ENCODE measurements around the gene ANKRD35. TPM values are rescaled to one million over a fixed set of nuclear protein-coding genes. Genes with fewer than 3 reads are reported as not detected.
"Not testable (repeated sequence)": the region's sequence is repeated elsewhere in the genome, so short reads cannot be mapped to it uniquely, and the experiment has no call there.

The ANKRD35 gene
- total RNA-seq, 1 donor from 2014 or later = 2.1 TPM

DNA sequence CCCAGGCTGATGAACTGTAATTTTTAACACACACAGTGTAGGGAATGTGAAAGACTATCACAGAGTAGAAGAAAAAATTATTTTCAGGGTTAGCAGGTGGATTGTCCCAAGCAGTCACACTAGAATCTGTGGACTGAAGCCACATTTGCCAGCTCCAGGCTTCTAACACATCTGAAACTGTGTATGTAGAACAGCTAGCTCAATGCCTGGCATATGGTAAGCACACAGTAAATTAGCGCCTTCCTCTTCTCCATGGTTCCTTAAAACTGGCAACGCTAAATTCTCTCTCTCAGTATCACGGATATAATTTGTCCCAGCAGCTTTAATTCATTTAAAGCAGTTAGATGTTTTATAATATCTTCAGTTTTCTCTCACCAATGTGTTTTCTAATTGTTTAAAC, 42.6 kb downstream of the ANKRD35 start:
- no peak overlapping the region for H3K4me3 Mint-ChIP-seq (ENCODE audit: unreplicated experiment)
- H3K27ac Mint-ChIP-seq (ENCODE audit: unreplicated experiment) = no peak overlapping the region
- DNase-seq = no peak
- no peaks in the 10 kb centered on the region for H3K9me3 Mint-ChIP-seq (ENCODE audit: unreplicated experiment)
- H3K36me3 Mint-ChIP-seq (ENCODE audit: unreplicated experiment) = no peaks in the 10 kb centered on the region
- TF ChIP-seq, protein P1, sequence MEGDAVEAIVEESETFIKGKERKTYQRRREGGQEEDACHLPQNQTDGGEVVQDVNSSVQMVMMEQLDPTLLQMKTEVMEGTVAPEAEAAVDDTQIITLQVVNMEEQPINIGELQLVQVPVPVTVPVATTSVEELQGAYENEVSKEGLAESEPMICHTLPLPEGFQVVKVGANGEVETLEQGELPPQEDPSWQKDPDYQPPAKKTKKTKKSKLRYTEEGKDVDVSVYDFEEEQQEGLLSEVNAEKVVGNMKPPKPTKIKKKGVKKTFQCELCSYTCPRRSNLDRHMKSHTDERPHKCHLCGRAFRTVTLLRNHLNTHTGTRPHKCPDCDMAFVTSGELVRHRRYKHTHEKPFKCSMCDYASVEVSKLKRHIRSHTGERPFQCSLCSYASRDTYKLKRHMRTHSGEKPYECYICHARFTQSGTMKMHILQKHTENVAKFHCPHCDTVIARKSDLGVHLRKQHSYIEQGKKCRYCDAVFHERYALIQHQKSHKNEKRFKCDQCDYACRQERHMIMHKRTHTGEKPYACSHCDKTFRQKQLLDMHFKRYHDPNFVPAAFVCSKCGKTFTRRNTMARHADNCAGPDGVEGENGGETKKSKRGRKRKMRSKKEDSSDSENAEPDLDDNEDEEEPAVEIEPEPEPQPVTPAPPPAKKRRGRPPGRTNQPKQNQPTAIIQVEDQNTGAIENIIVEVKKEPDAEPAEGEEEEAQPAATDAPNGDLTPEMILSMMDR (IDR thresholded peaks at IDR 0.05; ENCODE audit: partially characterized antibody, unreplicated experiment) = no peak
- H3K4me1 Mint-ChIP-seq (ENCODE audit: low read depth, unreplicated experiment) = no peaks in the 10 kb centered on the region
- H3K27me3 Mint-ChIP-seq (ENCODE audit: unreplicated experiment) = peaks cover 6% of the 10 kb centered on the region

DNA sequence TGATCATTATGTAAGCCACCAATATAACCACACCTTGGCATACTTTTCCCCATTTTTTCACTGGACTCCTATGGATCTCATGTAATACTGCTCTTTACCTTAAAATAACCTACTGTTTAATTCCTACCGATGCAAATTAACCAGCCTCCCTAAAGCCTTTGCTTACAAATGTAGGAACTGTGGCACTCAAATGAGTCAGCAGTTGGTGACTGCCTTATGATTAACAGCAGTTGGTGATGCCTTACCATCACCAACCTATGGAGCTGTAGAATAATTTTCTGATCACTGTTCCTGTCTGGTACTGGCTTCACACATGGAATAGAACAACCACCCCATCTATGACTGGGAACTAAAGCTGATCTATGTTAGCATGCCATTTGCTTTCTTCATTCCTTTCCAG, 48.0 kb downstream of the ANKRD35 start:
- no peak for DNase-seq
- no peaks in the 10 kb centered on the region for H3K36me3 Mint-ChIP-seq (ENCODE audit: unreplicated experiment)
- no peaks in the 10 kb centered on the region for H3K9me3 Mint-ChIP-seq (ENCODE audit: unreplicated experiment)
- no peak overlapping the region for H3K4me3 Mint-ChIP-seq (ENCODE audit: unreplicated experiment)
- no peaks in the 10 kb centered on the region for H3K4me1 Mint-ChIP-seq (ENCODE audit: low read depth, unreplicated experiment)
- H3K27me3 Mint-ChIP-seq (ENCODE audit: unreplicated experiment) = peaks cover 1% of the 10 kb centered on the region
- H3K27ac Mint-ChIP-seq (ENCODE audit: unreplicated experiment) = no peak overlapping the region
- TF ChIP-seq, protein P1 (IDR thresholded peaks at IDR 0.05; ENCODE audit: partially characterized antibody, unreplicated experiment) = no peak

DNA sequence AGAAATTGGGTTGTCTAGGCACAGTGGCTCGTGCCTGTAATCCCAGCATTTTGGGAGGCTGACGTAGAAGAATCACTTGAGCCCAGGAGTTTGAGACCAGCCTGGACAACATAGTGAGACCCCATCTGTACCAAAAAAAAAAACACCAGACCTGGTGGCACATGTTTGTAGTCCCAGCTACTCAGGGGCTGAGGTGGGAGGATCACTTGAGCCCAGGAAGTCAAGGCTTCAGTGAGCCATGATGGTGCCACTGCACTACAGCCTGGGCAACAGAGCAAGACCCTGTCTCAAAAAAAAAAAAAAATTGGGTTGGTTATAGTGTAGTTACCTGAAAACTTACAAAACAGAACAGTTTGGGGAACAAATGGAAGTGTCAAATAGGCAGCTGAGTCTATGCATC, 54.9 kb downstream of the ANKRD35 start:
- not testable (repeated sequence) for H3K27me3 Mint-ChIP-seq (ENCODE audit: unreplicated experiment); H3K36me3 Mint-ChIP-seq (ENCODE audit: unreplicated experiment); H3K27ac Mint-ChIP-seq (ENCODE audit: unreplicated experiment); H3K9me3 Mint-ChIP-seq (ENCODE audit: unreplicated experiment); H3K4me1 Mint-ChIP-seq (ENCODE audit: low read depth, unreplicated experiment); DNase-seq; H3K4me3 Mint-ChIP-seq (ENCODE audit: unreplicated experiment)

DNA sequence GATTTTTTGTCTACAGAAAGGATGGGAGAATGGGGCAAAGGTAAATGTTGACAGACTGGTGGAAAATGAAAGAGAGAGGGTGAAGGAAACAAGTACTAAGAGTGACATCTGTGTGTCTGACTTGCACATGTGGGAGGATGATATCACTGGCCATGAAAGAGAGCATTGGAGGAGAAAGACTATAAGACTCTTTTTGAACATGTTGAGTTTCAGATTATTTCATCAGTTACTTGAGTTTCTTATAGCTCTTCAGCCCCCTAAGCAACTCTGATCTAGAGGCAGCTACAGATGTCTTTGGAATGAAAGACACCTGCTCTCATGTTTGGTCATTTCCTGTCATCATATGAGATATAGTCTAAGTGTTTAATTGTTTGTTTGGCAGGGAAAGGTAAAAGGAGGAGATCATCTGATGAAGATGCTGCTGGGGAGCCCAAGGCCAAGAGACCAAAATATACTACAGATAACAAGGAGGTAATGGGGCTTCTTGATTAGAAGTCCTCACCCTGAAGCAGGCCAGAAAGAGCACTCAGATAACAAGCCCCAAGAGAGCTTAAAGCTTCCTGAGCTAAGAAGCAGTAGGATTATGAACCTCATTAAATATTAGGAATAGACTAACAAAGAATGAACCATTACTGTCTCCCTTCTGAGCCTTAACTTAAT, 57.2 kb downstream of the ANKRD35 start:
- H3K36me3 Mint-ChIP-seq (ENCODE audit: unreplicated experiment) = peaks cover 6% of the 10 kb centered on the region
- H3K4me3 Mint-ChIP-seq (ENCODE audit: unreplicated experiment) = no peak overlapping the region
- TF ChIP-seq, protein P1 (IDR thresholded peaks at IDR 0.05; ENCODE audit: partially characterized antibody, unreplicated experiment) = no peak
- H3K4me1 Mint-ChIP-seq (ENCODE audit: low read depth, unreplicated experiment) = no peaks in the 10 kb centered on the region
- peaks cover 4% of the 10 kb centered on the region for H3K9me3 Mint-ChIP-seq (ENCODE audit: unreplicated experiment)
- DNase-seq = no peak
- H3K27ac Mint-ChIP-seq (ENCODE audit: unreplicated experiment) = no peak overlapping the region
- H3K27me3 Mint-ChIP-seq (ENCODE audit: unreplicated experiment) = peaks cover 2% of the 10 kb centered on the region

DNA sequence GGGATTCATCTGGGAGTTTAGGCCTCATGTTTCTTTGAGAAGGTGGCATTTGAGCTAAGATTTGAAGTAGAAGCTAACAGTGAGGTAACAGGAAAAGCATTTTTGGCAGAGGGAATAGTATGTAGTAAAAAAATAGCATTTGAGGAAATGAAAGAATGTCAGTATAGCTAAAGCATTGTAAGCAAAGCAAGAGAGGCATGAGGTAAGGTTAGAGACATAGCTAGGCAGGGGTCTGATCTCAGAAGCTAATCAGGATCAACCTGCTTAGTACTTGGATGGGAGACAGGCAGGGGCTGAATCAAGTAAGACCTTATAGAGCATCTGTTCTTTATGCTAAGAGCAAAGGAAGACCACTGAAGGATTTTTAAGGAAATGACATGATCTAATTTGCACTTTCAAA, 57.7 kb downstream of the ANKRD35 start:
- H3K9me3 Mint-ChIP-seq (ENCODE audit: unreplicated experiment) = peaks cover 4% of the 10 kb centered on the region
- H3K36me3 Mint-ChIP-seq (ENCODE audit: unreplicated experiment) = peaks cover 6% of the 10 kb centered on the region
- TF ChIP-seq, protein P1 (IDR thresholded peaks at IDR 0.05; ENCODE audit: partially characterized antibody, unreplicated experiment) = no peak
- H3K27ac Mint-ChIP-seq (ENCODE audit: unreplicated experiment) = no peak overlapping the region
- no peak for DNase-seq
- H3K4me1 Mint-ChIP-seq (ENCODE audit: low read depth, unreplicated experiment) = no peaks in the 10 kb centered on the region
- H3K27me3 Mint-ChIP-seq (ENCODE audit: unreplicated experiment) = peaks cover 2% of the 10 kb centered on the region
- H3K4me3 Mint-ChIP-seq (ENCODE audit: unreplicated experiment) = no peak overlapping the region

All from glutamatergic neuron (in vitro differentiated cells).